ENCODE data around the gene GPR132.

DNA sequence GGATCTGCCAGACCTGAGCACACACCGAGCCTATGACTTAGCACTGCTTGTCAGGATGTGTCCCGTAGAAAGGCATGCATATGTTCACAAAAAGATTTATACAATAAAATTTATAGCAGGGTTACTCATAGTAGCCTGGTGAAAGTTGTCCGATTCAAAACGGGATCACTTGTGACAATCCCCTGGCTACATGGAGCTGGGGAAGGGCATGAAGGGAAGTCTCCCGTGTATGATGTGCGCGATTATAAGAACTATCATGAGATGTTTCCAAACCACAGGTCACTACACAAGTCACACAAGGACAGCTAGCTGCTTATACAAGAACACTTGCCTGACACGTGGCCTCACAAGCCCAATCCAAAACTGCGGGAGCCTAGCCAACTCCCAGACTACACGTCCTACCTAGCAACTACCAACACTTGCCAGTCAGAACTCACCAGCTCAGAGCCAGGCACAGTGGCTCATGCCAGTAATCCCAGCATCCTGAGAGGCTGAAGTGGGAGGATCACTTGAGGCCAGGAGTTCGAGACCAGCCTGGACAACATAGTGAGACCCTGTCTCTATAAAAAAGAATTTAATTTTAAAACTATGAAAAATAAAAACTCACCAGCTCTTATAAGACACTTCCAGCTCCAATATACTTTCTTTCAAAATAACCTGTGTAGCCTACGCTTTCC is 36.8 kb downstream of the GPR132 start:
- TF ChIP-seq, protein P1, sequence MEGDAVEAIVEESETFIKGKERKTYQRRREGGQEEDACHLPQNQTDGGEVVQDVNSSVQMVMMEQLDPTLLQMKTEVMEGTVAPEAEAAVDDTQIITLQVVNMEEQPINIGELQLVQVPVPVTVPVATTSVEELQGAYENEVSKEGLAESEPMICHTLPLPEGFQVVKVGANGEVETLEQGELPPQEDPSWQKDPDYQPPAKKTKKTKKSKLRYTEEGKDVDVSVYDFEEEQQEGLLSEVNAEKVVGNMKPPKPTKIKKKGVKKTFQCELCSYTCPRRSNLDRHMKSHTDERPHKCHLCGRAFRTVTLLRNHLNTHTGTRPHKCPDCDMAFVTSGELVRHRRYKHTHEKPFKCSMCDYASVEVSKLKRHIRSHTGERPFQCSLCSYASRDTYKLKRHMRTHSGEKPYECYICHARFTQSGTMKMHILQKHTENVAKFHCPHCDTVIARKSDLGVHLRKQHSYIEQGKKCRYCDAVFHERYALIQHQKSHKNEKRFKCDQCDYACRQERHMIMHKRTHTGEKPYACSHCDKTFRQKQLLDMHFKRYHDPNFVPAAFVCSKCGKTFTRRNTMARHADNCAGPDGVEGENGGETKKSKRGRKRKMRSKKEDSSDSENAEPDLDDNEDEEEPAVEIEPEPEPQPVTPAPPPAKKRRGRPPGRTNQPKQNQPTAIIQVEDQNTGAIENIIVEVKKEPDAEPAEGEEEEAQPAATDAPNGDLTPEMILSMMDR (IDR thresholded peaks at IDR 0.05; ENCODE audit: low read length), result no peak
- TF ChIP-seq EZH2phosphoT487 (IDR thresholded peaks at IDR 0.05; ENCODE audit: low read length), result no peak
